Measurements from ENCODE around the gene DLG5.

GRCh38 chr10:77834540-77834939 is 92.0 kb downstream of the DLG5 start:
- TF ChIP-seq CTCF (IDR thresholded peaks at IDR 0.05) (no peak), EZH2 (IDR thresholded peaks at IDR 0.05; ENCODE audit: borderline replicate concordance, insufficient read depth, low read depth, low read length, poor library complexity, severe bottlenecking) (no peak)
